ENCODE measurements around the gene SURF2.

SURF2 gene

DNA sequence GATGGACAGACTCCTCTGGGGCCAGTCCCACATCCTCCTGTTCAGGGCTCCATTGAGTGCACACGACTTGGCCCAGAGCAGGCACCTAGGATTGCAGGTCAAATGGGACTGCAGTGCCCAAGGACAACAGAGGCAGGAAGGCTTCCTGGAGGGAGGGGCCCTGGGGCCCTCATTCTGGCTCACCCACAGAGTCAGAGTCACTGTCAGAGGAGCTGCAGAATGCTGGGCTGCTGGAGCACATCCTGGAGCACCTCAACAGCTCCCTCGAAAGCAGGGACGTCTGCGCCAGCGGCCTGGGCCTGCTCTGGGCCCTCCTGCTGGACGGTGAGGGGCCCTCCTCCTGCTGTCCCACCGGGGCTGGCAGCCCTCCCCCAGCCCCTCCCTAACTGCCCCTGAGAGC lies 46.3 kb downstream of the SURF2 start:
- TF ChIP-seq GATA1 (IDR thresholded peaks at IDR 0.05; ENCODE audit: low read depth, low read length): no peak
- TF ChIP-seq POLR2A (IDR thresholded peaks at IDR 0.05; ENCODE audit: low read length): no peak
- no peak for DNase-seq

DNA sequence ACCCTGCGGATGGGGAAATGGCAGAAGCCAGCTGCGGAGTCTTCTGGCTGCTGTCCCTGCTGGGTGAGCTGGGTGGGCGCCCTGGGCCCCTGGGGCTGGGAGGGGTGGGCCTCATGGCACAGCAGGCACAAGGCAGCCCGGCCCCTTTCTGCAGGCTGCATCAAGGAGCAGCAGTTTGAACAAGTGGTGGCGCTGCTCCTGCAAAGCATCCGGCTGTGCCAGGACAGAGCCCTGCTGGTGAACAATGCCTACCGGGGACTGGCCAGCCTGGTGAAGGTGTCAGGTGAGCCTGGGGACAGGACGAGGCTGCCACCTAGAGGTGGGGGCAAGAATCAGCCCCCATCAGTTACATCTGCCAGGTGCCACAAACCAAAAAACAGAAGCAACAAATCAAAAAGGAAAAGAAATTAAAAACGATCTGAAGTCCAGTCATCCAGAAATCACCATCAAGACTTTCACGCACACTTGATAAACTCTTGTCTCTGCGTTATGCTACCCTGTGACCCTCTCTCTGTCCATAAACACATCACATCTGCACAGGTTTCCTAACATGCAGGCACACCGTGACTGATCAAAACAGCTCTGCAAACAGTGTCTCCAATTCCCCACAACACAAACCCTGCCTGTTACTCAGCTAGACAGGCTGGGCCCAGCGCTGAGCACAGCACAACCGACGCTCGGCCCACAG lies 47.6 kb downstream of the SURF2 start:
- TF ChIP-seq GATA1 (IDR thresholded peaks at IDR 0.05; ENCODE audit: low read depth, low read length): no peak
- peak; percentile 35 to 70 for DNase-seq

DNA sequence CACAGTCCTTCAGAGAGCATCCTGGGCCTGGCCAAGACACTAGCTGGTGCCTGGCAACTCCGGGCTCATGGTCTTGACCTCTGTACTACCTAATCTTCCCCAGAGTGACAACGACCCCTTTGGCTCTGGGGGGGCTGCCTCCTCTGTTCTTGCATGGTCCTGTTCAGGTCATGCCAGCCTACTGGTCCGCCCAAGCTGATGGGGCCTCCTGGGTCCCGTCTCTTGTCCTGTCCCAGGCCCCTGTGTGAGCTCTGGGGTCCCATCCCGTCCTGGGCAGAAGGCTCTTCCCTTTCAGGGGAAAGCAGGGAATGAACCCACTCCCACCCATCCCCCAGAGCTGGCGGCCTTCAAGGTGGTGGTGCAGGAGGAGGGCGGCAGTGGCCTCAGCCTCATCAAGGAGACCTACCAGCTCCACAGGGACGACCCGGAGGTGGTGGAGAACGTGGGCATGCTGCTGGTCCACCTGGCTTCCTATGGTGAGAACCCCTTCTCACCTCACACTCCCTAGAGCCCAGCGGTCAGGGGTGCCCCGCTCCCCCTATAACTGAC lies 48.2 kb downstream of the SURF2 start:
- DNase-seq: no peak
- TF ChIP-seq POLR2A (IDR thresholded peaks at IDR 0.05; ENCODE audit: low read length) (no peak), GATA1 (IDR thresholded peaks at IDR 0.05; ENCODE audit: low read depth, low read length) (no peak)

DNA sequence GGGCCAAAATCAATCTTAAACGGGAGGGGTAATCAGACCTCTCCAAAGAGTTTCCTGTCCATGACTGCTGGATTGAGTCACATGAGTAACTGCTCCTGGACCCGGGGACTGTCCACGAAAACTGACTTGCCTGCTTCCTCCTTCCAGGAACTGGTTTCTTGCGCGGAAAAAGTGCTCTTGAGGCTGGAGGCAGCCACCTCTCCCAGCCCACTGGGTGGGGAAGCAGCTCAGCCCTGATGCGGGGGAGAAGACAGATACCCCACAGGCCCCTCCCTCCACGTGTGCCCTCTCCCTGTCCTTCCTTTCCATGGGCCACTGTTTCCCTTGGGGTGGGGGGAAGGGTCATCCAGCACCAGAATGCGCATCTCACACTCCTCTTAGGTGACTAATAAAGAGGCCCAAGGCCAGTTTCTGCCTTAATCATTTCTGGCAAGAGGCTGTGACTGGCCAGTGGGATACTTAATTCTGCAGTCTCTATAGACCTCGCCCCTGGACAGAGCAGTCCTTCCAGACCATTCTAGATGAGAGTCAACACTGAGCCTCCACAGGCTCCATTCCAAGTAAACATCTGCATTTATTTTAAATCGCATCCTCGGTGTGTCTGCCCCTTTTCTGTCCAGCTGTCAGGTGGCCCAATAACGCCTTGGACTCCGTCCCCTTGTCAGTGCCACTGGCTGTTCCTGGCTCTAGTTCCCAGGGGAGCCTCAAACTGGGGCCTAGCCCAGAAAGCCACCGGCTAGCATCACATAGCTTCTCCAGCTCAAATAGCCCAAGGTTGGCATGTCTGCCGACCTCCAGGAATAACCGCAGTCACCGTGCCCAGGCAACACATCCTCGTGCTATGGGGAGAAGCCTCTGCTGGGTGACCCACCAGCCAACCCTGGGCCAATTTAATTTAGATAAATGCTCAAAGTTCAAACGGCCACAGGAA lies 49.4 kb downstream of the SURF2 start:
- no peak for DNase-seq
- TF ChIP-seq POLR2A (IDR thresholded peaks at IDR 0.05; ENCODE audit: low read length) (no peak), GATA1 (IDR thresholded peaks at IDR 0.05; ENCODE audit: low read depth, low read length) (no peak)

DNA sequence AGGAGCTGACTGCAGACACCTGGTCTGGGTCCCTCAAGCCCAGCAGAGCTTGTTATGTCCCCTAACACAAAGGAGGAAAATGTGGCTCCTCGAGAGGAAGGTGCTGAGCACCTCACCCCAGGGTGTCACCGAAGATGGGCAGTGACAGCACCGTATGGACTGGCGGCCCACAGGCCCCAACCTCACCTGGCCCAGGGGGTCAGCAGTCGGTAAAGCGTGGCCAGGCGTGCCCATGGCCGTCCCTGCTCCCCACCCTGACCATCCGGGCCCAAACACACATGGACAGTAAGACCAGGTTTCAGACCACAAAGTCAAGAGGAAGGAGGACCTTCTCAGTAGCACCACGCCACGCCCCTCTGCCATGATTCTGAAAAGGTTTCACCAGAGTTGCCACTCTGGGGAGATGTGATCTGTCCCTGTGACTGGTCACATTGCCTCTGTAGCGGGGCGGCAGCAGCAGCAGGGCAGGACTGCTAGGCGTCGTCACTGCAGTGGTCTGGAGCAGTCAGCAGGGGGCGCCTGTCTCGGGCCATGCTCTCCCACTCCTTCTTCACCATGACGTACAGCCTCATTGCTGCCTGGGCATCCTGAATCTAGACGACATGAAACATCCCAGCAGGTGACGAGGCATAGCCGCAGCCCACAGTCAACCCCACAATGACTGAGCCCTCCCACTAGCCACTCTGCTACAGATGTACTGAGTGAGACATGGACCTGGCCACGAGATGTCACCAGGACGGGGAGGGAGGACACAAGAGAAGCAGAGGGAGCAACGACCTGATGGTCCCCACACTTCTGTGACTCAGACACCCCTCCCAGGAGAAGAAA lies 50.3 kb downstream of the SURF2 start:
- DNase-seq: peak; percentile 80 to 87
- TF ChIP-seq GATA1 (IDR thresholded peaks at IDR 0.05; ENCODE audit: low read depth, low read length) (no peak), POLR2A (IDR thresholded peaks at IDR 0.05; ENCODE audit: low read length) (no peak)

DNA sequence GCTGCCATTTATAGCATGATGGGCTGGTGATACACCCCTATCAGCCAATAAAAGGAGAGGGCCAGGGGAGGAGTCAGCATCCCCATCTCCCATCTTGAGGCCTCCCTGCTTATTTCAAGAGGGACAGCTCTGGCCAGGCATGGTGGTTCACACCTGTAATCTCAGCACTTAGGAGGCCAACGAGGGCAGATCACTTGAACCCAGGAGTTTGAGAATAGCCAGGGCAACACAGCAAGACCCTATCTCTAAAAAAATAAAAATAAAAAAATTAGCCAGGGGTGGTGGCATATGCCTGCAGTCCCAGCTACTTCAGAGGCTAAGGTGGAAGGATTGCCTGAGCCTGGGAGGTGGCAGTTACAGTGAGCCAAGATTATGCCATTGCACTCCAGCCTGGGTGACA lies 51.7 kb downstream of the SURF2 start:
- no peak for TF ChIP-seq GATA1 (IDR thresholded peaks at IDR 0.05; ENCODE audit: low read depth, low read length)
- TF ChIP-seq POLR2A (IDR thresholded peaks at IDR 0.05; ENCODE audit: low read length): no peak
- no peak for DNase-seq
